Brain microvascular endothelial cell (primary cell): ENCODE results near the gene LRBA.
"Not testable (repeated sequence)": the region's sequence is repeated elsewhere in the genome, so short reads cannot be mapped to it uniquely, and the experiment has no call there.

Source experiments
- DNase-seq: peaks from one replicate; pipeline ENCODE4 v3.0.0-alpha.2; 2020
- H3K27ac ChIP-seq: fragments of 250-450 bp; sonication (Bioruptor Pico); 2 replicates; pipeline ENCODE4 v1.5.1; 2020; ENCODE audit warnings: mild to moderate bottlenecking, moderate library complexity
- H3K27me3 ChIP-seq: fragments of 250-450 bp; sonication (Bioruptor Pico); replicated peaks from 2 replicates; pipeline ENCODE4 v1.5.1; 2020; ENCODE audit warnings: mild to moderate bottlenecking
- H3K36me3 ChIP-seq: fragments of 250-450 bp; sonication (Bioruptor Pico); replicated peaks from 2 replicates; pipeline ENCODE4 v1.5.1; 2020; ENCODE audit warnings: mild to moderate bottlenecking
- H3K4me3 ChIP-seq: 2 replicates; pipeline ENCODE4 v1.5.1; 2011; ENCODE audit warnings: low read depth, mild to moderate bottlenecking, control low read depth, low read length, moderate library complexity
- CTCF ChIP-seq: IDR thresholded peaks from 2 replicates; pipeline ENCODE4 v1.5.1; 2011; ENCODE audit warnings: low read depth, mild to moderate bottlenecking, moderate library complexity, low read length, control low read depth, inconsistent platforms; ENCODE audit errors: missing control alignments
- in situ Hi-C: cut with HindIII; loops from 2 replicates; pipeline ENCODE4 v1.10.0; 2017; ENCODE audit warnings: low sequenced_read_pairs, low pct_ligation_motif_present

The LRBA gene

DNA sequence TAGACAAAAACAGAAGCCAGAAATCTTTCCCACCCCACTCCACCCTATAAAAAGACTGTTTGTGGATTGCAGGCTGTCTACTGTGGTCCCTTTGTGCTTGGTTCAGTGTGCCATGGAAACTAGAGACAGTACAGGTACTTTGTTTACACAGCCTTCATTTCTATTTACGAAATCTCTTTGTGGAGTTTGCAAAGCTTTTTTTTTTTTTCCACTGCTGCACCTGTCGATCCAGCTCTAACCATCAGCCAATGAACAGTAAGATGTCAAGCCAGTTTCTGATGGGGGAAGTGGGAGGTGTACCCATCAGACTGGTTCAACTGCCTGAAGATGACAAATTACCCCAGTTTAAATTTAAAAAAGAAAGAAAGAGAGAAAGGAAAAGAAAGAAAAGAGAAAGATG is 20.2 kb upstream of the LRBA start:
- H3K36me3 ChIP-seq: no peaks in the 10 kb centered on the region
- no peak overlapping the region for H3K4me3 ChIP-seq
- H3K27ac ChIP-seq: no peak overlapping the region
- in situ Hi-C loops: no loop called here
- no peak for TF ChIP-seq CTCF
- DNase-seq: no peak
- H3K27me3 ChIP-seq: no peaks in the 10 kb centered on the region

- no peaks in the 10 kb centered on the region for H3K36me3 ChIP-seq
- TF ChIP-seq CTCF: no peak
- no peak overlapping the region for H3K27ac ChIP-seq
- in situ Hi-C loops: no loop called here
- no peaks in the 10 kb centered on the region for H3K27me3 ChIP-seq
- H3K4me3 ChIP-seq: no peak overlapping the region
- no peak for DNase-seq
Measured at GRCh38 chr4:151034829-151035228, 19.7 kb upstream of the LRBA start.

DNA sequence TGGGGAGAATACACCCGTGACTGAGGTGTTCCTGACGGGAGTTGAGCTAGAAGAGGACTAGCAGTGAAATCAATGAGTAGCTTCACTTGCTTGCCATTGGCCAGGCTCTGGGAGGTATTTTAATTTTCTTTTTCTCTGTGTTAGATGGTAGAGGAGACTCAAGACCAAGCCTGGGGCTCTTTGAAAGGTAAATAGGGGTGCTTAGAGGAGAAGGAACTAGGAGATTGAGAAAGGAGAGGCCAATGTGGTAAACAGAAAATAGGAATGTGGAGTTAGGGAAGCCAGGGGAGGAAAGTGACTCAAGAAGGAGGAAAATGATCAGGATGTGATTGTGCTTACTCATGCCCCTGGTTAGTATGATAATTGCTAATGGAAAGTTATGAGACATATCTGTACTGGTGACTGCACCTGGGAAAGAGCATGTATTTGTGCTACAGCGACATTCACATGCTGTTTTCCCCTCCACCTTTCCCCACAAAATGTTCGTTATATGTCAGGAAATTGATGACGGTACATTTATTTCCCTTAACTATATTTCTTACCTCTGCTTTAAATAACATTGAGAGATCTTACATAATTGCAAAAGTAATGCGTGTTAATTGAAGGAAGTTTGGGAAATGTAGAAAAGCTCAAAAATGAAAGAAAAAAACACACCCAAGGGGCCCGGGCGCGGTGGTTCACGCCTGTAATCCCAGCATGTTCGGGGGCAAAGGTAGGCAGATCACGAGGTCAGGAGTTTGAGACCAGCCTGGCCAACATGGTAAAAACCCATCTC is 16.9 kb upstream of the LRBA start:
- Histone ChIP-seq H3K4me3 (no peak overlapping the region), H3K27ac (peak overlapping the region; percentile 42), H3K27me3 (no peaks in the 10 kb centered on the region), H3K36me3 (no peaks in the 10 kb centered on the region)
- in situ Hi-C loops: no loop called here
- peak; percentile 41 for DNase-seq
- no peak for TF ChIP-seq CTCF

DNA sequence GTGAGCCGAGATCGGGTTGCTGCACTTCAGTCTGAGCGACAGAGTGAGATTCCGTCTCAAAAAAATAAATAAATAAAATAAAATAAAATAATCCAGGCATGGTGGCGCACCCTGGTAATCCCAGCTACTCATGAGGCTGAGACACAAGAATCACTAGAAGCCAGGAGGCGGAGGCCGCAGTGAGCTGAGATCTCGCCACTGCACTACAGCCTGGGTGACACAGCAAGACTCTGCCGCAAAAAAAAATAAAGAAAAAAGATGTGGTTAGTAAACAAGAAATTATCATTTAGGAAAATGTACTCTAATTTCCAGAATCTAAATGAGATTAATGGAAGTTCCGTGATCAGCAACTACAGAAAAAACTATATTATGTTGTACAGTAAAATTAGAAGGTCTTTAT is 14.5 kb upstream of the LRBA start:
- H3K27ac ChIP-seq: no peak overlapping the region
- no peaks in the 10 kb centered on the region for H3K27me3 ChIP-seq
- DNase-seq: no peak
- no peak overlapping the region for H3K4me3 ChIP-seq
- H3K36me3 ChIP-seq: no peaks in the 10 kb centered on the region
- in situ Hi-C loops: no loop called here
- TF ChIP-seq CTCF: no peak

DNA sequence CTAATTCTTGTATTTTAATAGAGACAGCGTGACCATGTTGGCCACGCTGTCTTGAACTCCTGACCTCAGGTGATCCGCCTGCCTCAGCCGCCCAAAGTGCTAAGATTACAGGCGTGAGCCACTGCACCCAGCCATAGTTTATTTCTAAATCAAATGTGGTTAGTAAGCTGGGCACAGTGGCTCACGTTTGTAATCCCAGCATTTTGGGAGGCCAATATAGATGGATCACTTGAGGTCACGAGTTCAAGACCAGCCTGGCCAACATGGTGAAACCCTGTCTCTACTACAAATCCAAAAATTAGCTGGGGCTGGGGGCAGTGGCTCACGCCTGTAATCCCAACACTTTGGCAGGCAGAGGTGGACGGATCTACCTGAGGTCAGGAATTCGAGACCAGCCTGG is 13.9 kb upstream of the LRBA start:
- not testable (repeated sequence) for H3K4me3 ChIP-seq

DNA sequence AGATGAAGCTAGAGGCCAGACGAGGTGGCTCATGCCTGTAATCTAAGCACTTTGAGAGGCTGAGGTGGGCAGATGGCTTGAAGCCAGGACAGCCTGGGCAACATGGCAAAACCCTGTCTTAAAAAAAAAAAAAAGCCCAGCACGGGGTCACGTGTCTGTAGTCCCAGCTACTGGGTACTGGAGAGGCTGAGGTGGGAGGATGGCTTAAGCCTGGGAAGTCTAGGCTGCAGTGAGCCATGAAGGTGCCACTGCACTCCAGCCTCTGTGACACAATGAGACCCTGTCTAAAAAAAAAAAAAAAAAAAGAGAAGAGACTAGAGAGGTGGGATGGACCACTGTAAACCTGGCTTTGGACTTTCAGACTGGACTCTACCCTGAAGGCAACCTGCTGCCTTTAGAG is 10.7 kb upstream of the LRBA start:
- no peak overlapping the region for H3K27ac ChIP-seq
- no peak overlapping the region for H3K4me3 ChIP-seq
- no peaks in the 10 kb centered on the region for H3K36me3 ChIP-seq
- no peaks in the 10 kb centered on the region for H3K27me3 ChIP-seq
- TF ChIP-seq CTCF: no peak
- in situ Hi-C loops: no loop called here
- DNase-seq: no peak

More for the DNA sequence above, 13.9 kb upstream of the LRBA start:
- H3K27ac ChIP-seq, H3K27me3 ChIP-seq, H3K36me3 ChIP-seq, DNase-seq, in situ Hi-C loops: not testable (repeated sequence)
